Endothelial cell of umbilical vein (primary cell): Measurements from ENCODE around the gene SPEN. TPM values are rescaled to one million over a fixed set of nuclear protein-coding genes. Genes with fewer than 3 reads are reported as not detected.

ENCODE experiments used
- BruUV-seq: library from RNA; stranded (reverse); fragments of 400-500 nt; replicated peaks from 2 replicates; lab custom pipeline; 2021; lab: Mats Ljungman, UMichigan
- CTCF ChIA-PET: fragments of 300-600, 350-600 bp; sonication (Branson Sonifier 250); formaldehyde crosslinking; loops from one replicate; lab custom pipeline; 2021; ENCODE audit warnings: antibody characterized with exemption, inconsistent platforms; lab: Charles Lee
- POLR2A ChIA-PET: fragments of 300-600, 350-600 bp; sonication (Branson Sonifier 250); formaldehyde crosslinking; loops from one replicate; lab custom pipeline; 2021; ENCODE audit warnings: antibody characterized with exemption, inconsistent platforms; lab: Charles Lee
- DNase-seq: peaks from one replicate; pipeline ENCODE4 v3.0.0-alpha.2; 2011; ENCODE audit warnings: low read depth, low spot score
- FAIRE-seq: peaks from 2 replicates; lab custom pipeline; 2011; peaks lifted over from hg19 to GRCh38; lab: Jason Lieb, UNC
- H2AFZ ChIP-seq: 2 replicates; pipeline ENCODE4 v1.6.0; 2012; ENCODE audit warnings: low read depth, low read length, control low read depth, inconsistent platforms
- H3K27ac ChIP-seq: 2 replicates; pipeline ENCODE4 v1.5.1; 2011; ENCODE audit warnings: low read depth, mild to moderate bottlenecking, control low read depth, low read length, moderate library complexity; ENCODE audit not compliant: insufficient read depth
- H3K27me3 ChIP-seq, 2 experiments: 2 replicates each; pipeline versions ENCODE4 v1.6.0 to v1.6.1; 2011; ENCODE audit warnings: low read length in 2 of 2, mixed read lengths in 1 of 2; ENCODE audit not compliant: control insufficient read depth in 2 of 2, insufficient read depth in 2 of 2
- H3K36me3 ChIP-seq, 2 experiments: 2 replicates in 1 of 2; 3 replicates in 1 of 2; pipeline ENCODE4 v1.5.1; 2011; ENCODE audit warnings: low read length in 2 of 2, mild to moderate bottlenecking in 1 of 2, moderate library complexity in 1 of 2; ENCODE audit not compliant: control insufficient read depth in 2 of 2, insufficient read depth in 2 of 2; ENCODE audit errors: extremely low read depth in 1 of 2
- H3K4me1 ChIP-seq: 3 replicates; pipeline ENCODE4 v1.5.1; 2011; ENCODE audit warnings: mild to moderate bottlenecking, low read length; ENCODE audit not compliant: control insufficient read depth, insufficient read depth; ENCODE audit errors: extremely low read depth
- H3K4me2 ChIP-seq: 2 replicates; pipeline ENCODE4 v1.6.1; 2011; ENCODE audit warnings: low read length, control low read depth, mixed read lengths; ENCODE audit not compliant: insufficient read depth
- H3K4me3 ChIP-seq, 3 experiments: fragments of 200-600 bp in 1 of 3; sonication (generic), shearing (Covaris generic) in 1 of 3; replicated peaks in 1 of 3; 2 replicates each; pipeline ENCODE4 v1.5.1; 2011 to 2016; ENCODE audit warnings: control low read depth in 3 of 3, low read length in 3 of 3, mild to moderate bottlenecking in 2 of 3, inconsistent platforms in 1 of 3, low read depth in 1 of 3, moderate library complexity in 1 of 3; ENCODE audit not compliant: insufficient read depth in 1 of 3
- H3K79me2 ChIP-seq: 2 replicates; pipeline ENCODE4 v1.6.0; 2012; ENCODE audit warnings: low read length, inconsistent platforms; ENCODE audit not compliant: control insufficient read depth, insufficient read depth
- H3K9ac ChIP-seq: replicated peaks from 2 replicates; pipeline ENCODE3; 2011; ENCODE audit warnings: low read length, control low read depth; ENCODE audit not compliant: insufficient read depth; ENCODE audit errors: extremely low read depth
- H3K9me1 ChIP-seq: replicated peaks from 3 replicates; pipeline ENCODE4 v1.6.0; 2011; ENCODE audit warnings: mild to moderate bottlenecking, low read length; ENCODE audit not compliant: control insufficient read depth, insufficient read depth; ENCODE audit errors: extremely low read depth
- H3K9me3 ChIP-seq: replicated peaks from 2 replicates; pipeline ENCODE4 v1.5.1; 2012; ENCODE audit warnings: low read length, inconsistent platforms; ENCODE audit not compliant: control insufficient read depth, insufficient read depth
- H4K20me1 ChIP-seq: replicated peaks from 2 replicates; pipeline ENCODE3; 2011; ENCODE audit warnings: mild to moderate bottlenecking, low read length; ENCODE audit not compliant: control insufficient read depth, insufficient read depth; ENCODE audit errors: extremely low read depth
- CTCF ChIP-seq, 2 donors: IDR thresholded peaks; 1 replicate in 1 of 2; 2 replicates in 1 of 2; pipeline ENCODE4 v1.5.1; 2011; ENCODE audit warnings: low read length in 2 of 2, mild to moderate bottlenecking in 2 of 2, moderate library complexity in 2 of 2, control low read depth in 1 of 2, inconsistent platforms in 1 of 2, low read depth in 1 of 2; ENCODE audit not compliant: insufficient read depth in 1 of 2; ENCODE audit errors: extremely low read depth in 1 of 2
- EZH2 ChIP-seq: IDR thresholded peaks from 2 replicates; pipeline ENCODE4 v1.6.1; 2012; ENCODE audit warnings: borderline replicate concordance, low read depth, mild to moderate bottlenecking, moderate library complexity, low read length, inconsistent platforms; ENCODE audit not compliant: severe bottlenecking
- GATA2 ChIP-seq: IDR thresholded peaks from 2 replicates; pipeline ENCODE4 v1.7.0; 2011; ENCODE audit warnings: low read depth, mild to moderate bottlenecking, moderate library complexity, mixed read lengths, low read length; ENCODE audit not compliant: insufficient read length, insufficient read depth
- JUN ChIP-seq: IDR thresholded peaks from 2 replicates; pipeline ENCODE4 v1.6.1; 2011; ENCODE audit warnings: borderline replicate concordance, low read depth; ENCODE audit not compliant: insufficient read length, insufficient read depth
- POLR2AphosphoS5 ChIP-seq: IDR thresholded peaks from 2 replicates; pipeline ENCODE4 v1.6.1; 2012; ENCODE audit warnings: low read depth, mild to moderate bottlenecking, control low read depth, low read length, moderate library complexity; ENCODE audit not compliant: insufficient read depth
- dilution Hi-C: fragments of 300-500 bp; cut with MboI; formaldehyde crosslinking; loops from one replicate; pipeline ENCODE4 v1.15.0; 2019; ENCODE audit warnings: low sequenced_read_pairs; ENCODE audit not compliant: extremely low pct_ligation_motif_present
- intact Hi-C: fragments of 100-400 bp; cut with micrococcal nuclease; formaldehyde crosslinking; loops from one replicate; pipeline ENCODE4 v1.10.0; 2022
- polyA plus RNA-seq, 4 experiments: library from polyadenylated mRNA; depleted of rRNA in 3 of 4; stranded (reverse) in 3 of 4; unstranded in 1 of 4; fragments of >200 nt; gene quantifications; 2 replicates each; pipeline versions ENCODE4 v1.2.1 to v1.2.3, GENCODE V29; 2011 to 2012; ENCODE audit warnings: missing spikeins in 1 of 4
- total RNA-seq: library from RNA; stranded (reverse); gene quantifications from 2 replicates; pipeline ENCODE4 v1.2.3, GENCODE V29; 2021

Gene SPEN
- total and polyA plus RNA-seq, 2 donors (not counting 3 experiments of a cell fraction or from before 2014, with no cell fraction given) = 9.3 to 44.4 TPM

DNA sequence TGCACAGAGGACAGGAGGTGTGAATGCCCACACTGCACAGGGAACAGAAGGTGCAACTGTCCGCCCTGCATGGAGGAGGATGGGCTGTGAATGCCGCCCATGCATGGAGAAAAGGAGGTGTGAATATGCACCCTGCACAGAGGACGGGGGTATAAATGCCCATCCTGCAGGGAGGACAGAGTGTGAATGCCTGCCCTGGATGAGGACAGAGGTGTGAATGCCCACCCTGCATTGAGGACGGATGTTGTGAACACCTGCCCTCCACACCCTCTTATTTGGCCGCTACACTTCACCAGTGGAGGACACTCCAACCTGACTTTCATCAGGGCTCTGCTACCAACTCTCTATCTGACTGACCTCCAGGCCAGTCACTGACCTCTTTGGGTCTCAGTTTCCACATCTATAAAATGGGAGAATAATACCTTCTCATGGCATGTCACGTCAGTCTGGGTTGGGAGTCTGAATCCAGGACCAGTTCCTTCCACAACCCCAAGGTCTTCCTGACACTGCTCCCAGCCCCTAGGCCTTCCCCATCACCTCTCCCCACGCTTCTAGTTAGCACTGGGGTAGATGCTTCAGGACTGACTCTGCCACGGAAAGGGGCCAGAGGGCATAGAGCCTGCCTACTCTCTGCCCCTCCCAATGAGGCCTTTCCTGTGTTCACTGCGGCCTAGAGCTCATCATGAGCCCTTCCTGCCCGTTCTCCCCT is 100.0 kb downstream of the SPEN start:
- intact Hi-C loops (no loop called here), dilution Hi-C loops (no loop called here)
- H3K79me2 ChIP-seq = peaks cover 22% of the 10 kb centered on the region
- TF ChIP-seq POLR2AphosphoS5 (no peak), EZH2 (no peak), JUN (no peak), CTCF (IDR thresholded peaks at IDR 0.05; ENCODE audit: extremely low read depth in 1 of 2, insufficient read depth in 1 of 2, low read depth in 1 of 2, low read length in 2 of 2) (no peak), GATA2 (no peak)
- no peak overlapping the region for H3K27ac ChIP-seq
- H3K9me1 ChIP-seq = no peaks in the 10 kb centered on the region
- no peak overlapping the region for H2AFZ ChIP-seq
- H3K9me3 ChIP-seq = no peaks in the 10 kb centered on the region
- no TSS peak for BruUV-seq
- no peaks in the 10 kb centered on the region for H4K20me1 ChIP-seq
- no peak overlapping the region for H3K9ac ChIP-seq
- peaks cover 40% of the 10 kb centered on the region for H3K4me1 ChIP-seq
- no peak overlapping the region for H3K4me2 ChIP-seq
- DNase-seq (no peak), FAIRE-seq (no peak)
- ChIA-PET POLR2A (no interaction called here), CTCF (interaction anchor here (0.8 to 2.7 kb wide), 3 partner anchors 10 to 32 kb away, joined by 3 to 16 read pairs (median 3); no protein-coding TSS in a partner anchor)
- peaks cover 11 to 49% of the 10 kb centered on the region in 2 experiments for H3K36me3 ChIP-seq
- H3K4me3 ChIP-seq = no peak overlapping the region
- H3K27me3 ChIP-seq = no peaks in the 10 kb centered on the region
